Measurements from ENCODE around the gene SF3B3.

The SF3B3 gene

GRCh38 chr16:70563636-70564035 is 40.0 kb downstream of the SF3B3 start:
- no peak overlapping the region for H3K4me3 ChIP-seq (ENCODE audit: control insufficient read depth, low read depth, low read length)
- TF ChIP-seq CTCF (conservative IDR thresholded peaks at IDR 0.05; ENCODE audit: control insufficient read depth, insufficient read depth, low read depth, low read length): no peak
- DNase-seq (ENCODE audit: low read depth): peak; percentile 86

GRCh38 chr16:70565053-70565452 is 41.4 kb downstream of the SF3B3 start:
- DNase-seq (ENCODE audit: low read depth): no peak
- TF ChIP-seq CTCF (conservative IDR thresholded peaks at IDR 0.05; ENCODE audit: control insufficient read depth, insufficient read depth, low read depth, low read length): no peak
- no peak overlapping the region for H3K4me3 ChIP-seq (ENCODE audit: control insufficient read depth, low read depth, low read length)

GRCh38 chr16:70568601-70569237 is 45.1 kb downstream of the SF3B3 start:
- no peak for TF ChIP-seq CTCF (conservative IDR thresholded peaks at IDR 0.05; ENCODE audit: control insufficient read depth, insufficient read depth, low read depth, low read length)
- H3K4me3 ChIP-seq (ENCODE audit: control insufficient read depth, low read depth, low read length): no peak overlapping the region
- DNase-seq (ENCODE audit: low read depth): no peak

GRCh38 chr16:70569752-70570151 is 46.1 kb downstream of the SF3B3 start:
- H3K4me3 ChIP-seq (ENCODE audit: control insufficient read depth, low read depth, low read length): no peak overlapping the region
- no peak for DNase-seq (ENCODE audit: low read depth)
- no peak for TF ChIP-seq CTCF (conservative IDR thresholded peaks at IDR 0.05; ENCODE audit: control insufficient read depth, insufficient read depth, low read depth, low read length)

- DNase-seq (ENCODE audit: low read depth): no peak
- no peak for TF ChIP-seq CTCF (conservative IDR thresholded peaks at IDR 0.05; ENCODE audit: control insufficient read depth, insufficient read depth, low read depth, low read length)
- no peak overlapping the region for H3K4me3 ChIP-seq (ENCODE audit: control insufficient read depth, low read depth, low read length)
Measured at GRCh38 chr16:70570967-70571570, 47.5 kb downstream of the SF3B3 start.

- no peak for TF ChIP-seq CTCF (conservative IDR thresholded peaks at IDR 0.05; ENCODE audit: control insufficient read depth, insufficient read depth, low read depth, low read length)
- no peak overlapping the region for H3K4me3 ChIP-seq (ENCODE audit: control insufficient read depth, low read depth, low read length)
- no peak for DNase-seq (ENCODE audit: low read depth)
Measured at GRCh38 chr16:70571623-70572022, 48.0 kb downstream of the SF3B3 start.
